Fibroblast of skin of right biceps (primary cell): Measurements from ENCODE around the gene GCC1.

Source experiments
- DNase-seq: peaks from one replicate; pipeline ENCODE4 v3.0.0-alpha.2; 2013

The GCC1 gene

DNA sequence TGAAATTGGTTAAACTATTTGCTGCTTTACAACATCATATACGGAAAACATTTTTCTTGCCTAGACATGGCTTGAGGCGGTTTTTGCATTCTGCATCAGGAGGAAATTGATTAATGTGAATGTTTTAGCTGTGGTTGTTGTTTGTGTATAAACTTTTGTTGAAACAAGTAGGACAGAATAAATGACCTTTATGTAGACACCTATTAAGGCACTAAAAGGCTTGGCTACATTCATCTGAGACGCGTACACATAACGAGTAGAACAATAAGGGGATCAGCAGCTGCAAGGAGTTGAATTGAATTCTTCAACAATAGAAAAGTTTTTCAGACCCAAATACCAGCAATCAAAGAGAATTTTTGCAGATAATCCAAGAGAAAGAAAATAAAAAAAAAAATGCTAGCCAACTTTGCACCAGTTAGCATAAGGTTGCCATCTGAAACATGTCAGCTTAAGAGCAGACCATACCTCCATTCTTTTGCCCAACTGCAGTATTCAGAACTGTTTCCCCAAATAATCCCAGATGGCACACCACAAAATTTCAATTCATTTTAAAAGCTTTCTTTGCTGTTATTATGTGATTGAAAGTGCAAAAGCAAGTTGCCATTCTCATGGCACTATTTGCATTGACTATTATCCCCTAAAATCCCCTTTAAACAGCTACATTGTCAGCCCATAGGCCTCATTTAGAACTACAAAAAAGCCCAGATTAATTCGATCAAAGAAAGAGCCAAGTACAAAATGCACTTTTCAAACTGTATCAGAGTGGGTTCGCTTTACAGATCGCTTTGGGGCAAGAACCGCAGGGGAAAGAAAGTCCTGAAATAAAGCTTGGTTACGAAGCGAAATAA, 49.6 kb downstream of the GCC1 start:
- no peak for DNase-seq

DNA sequence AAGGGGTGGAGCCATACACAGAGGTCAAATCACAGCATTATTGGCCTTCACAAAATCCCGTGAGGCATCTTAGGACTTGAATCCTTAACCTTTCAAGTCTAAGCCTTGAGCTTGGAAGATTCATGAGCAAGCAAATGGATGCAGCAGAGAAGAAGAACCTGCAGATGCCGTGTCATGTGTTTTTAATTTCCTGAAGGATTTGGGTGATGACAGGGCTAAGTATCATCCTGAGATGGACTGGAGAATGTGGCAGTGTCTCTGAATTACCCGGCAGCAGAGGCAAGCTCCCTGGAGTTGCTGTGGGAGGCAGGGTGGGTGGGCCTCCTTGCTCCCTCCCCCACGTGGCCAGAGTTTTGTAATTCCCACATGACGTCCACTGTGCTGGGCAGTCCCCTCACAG, 50.8 kb downstream of the GCC1 start:
- peak; percentile 36 for DNase-seq

DNA sequence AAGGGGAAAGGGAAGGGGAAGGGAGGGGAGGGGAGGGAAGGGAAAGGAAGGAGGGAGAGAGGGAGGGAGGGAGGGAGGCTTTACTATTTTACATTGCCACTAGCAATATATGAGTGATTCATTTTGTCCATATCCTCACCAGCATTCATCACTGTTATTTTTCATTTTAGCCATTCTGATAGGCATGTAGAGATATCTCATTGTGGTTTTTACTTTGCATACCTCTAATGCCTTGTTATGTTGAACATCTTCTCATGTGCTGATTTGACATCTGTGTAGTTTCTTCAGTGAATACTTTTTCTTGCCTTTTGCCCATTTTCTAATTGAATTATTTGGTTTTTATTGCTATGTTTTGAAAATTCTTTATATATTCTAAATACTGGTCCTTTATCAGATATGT, 52.7 kb downstream of the GCC1 start:
- peak; percentile 42 for DNase-seq

GRCh38 chr7:127532151-127532550, 53.2 kb downstream of the GCC1 start:
- no peak for DNase-seq
